ENCODE data around the gene LRIF1. TPM values are rescaled to one million over a fixed set of nuclear protein-coding genes. Genes with fewer than 3 reads are reported as not detected.

The LRIF1 gene
- total and polyA plus RNA-seq, 2 experiments from 2014 or later = 9.5 to 12.8 TPM

DNA sequence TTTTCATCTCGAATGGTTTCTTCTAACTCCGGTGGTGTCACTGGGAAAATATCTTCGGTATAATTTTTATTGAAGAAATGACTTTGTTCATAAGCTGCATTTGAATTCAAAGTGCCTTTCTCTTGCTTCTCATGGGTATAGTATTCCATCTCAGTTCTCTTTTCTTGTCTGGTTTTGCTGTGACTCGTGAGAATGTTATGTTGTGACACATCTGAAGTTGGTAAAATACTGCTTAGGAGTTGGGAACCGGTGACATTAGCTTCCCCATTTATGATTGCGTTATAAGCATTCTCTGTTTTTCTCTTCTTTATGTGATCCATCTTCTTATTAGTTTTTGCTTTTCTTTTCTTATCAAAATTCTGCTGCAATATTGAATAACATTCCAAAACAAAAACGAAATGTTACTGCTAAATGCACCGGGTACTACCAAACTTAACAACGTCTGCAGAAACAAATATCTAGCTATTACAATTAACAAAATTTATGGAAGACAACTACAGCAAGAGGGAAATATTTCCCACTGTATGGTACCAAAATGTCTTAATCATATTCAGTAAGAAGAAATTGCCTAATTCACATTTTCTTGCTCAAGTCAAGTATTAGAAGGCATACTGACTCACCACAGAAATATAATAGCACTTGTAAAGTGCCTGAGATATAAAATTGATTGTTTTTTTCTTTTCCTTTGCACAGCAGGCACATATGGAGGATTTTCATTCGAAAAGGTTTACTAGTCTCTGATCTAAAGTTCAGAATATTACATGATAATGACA, 15.5 kb downstream of the LRIF1 start:
- Histone ChIP-seq H4K20me1 (ENCODE audit: insufficient read depth, poor library complexity, severe bottlenecking) (no peaks in the 10 kb centered on the region), H3K79me2 (no peaks in the 10 kb centered on the region), H3K36me3 (replicated peaks; ENCODE audit: insufficient read depth, low read depth) (no peaks in the 10 kb centered on the region), H3K27me3 (no peaks in the 10 kb centered on the region), H3K9me2 (replicated peaks; ENCODE audit: insufficient read depth) (no peaks in the 10 kb centered on the region), H3K4me1 (ENCODE audit: insufficient read depth) (no peaks in the 10 kb centered on the region), H3K27ac (no peak overlapping the region), H3K4me2 (no peak overlapping the region), H3K9me3 (ENCODE audit: low read depth) (no peaks in the 10 kb centered on the region), H3K4me3 (no peak overlapping the region), H2AFZ (no peak overlapping the region)
- no peak for DNase-seq (ENCODE audit: low spot score)
- 90% methylated on average over 10 of the region's 10 CpGs for WGBS (ENCODE audit: low lambda C conversion rate, missing lambda C conversion rate)
- TF ChIP-seq CTCF (IDR thresholded peaks at IDR 0.05; ENCODE audit: poor library complexity) (no peak), EZH2 (IDR thresholded peaks at IDR 0.05; ENCODE audit: borderline replicate concordance) (no peak), EZH2phosphoT487 (IDR thresholded peaks at IDR 0.05; ENCODE audit: low read depth, severe bottlenecking, unreplicated experiment) (no peak)

DNA sequence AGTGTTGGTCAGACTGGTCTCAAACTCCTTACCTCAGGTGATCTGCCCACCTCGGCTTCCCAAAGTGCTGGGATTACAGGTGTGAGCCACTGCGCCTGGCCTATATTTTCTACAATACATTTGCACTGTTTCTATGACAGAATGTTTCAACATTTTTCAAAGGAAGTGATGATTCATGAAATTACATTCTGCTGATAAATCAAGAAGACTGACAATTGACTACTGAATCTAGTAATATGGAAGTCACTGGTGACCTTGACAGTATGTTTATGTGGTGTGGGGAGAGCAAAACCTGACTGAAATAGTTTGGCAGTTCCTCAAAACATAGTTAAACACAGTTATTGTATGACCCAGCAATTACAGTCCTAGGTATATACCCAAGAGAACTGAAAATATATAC, 18.1 kb downstream of the LRIF1 start:
- no peak overlapping the region for H3K4me2 ChIP-seq
- H4K20me1 ChIP-seq (ENCODE audit: insufficient read depth, poor library complexity, severe bottlenecking) = no peaks in the 10 kb centered on the region
- no peaks in the 10 kb centered on the region for H3K27me3 ChIP-seq
- no peak for DNase-seq (ENCODE audit: low spot score)
- H3K27ac ChIP-seq = no peak overlapping the region
- 96% methylated on average over 2 of the region's 2 CpGs for WGBS (ENCODE audit: low lambda C conversion rate, missing lambda C conversion rate)
- no peak overlapping the region for H3K4me3 ChIP-seq
- peaks cover 5% of the 10 kb centered on the region for H3K9me2 ChIP-seq (replicated peaks; ENCODE audit: insufficient read depth)
- no peaks in the 10 kb centered on the region for H3K79me2 ChIP-seq
- no peak overlapping the region for H2AFZ ChIP-seq
- H3K9me3 ChIP-seq (ENCODE audit: low read depth) = no peaks in the 10 kb centered on the region
- TF ChIP-seq EZH2 (IDR thresholded peaks at IDR 0.05; ENCODE audit: borderline replicate concordance) = no peak
- no peak for TF ChIP-seq EZH2phosphoT487 (IDR thresholded peaks at IDR 0.05; ENCODE audit: low read depth, severe bottlenecking, unreplicated experiment)
- TF ChIP-seq CTCF (IDR thresholded peaks at IDR 0.05; ENCODE audit: poor library complexity) = no peak
- H3K36me3 ChIP-seq (replicated peaks; ENCODE audit: insufficient read depth, low read depth) = no peaks in the 10 kb centered on the region
- H3K4me1 ChIP-seq (ENCODE audit: insufficient read depth) = no peaks in the 10 kb centered on the region

DNA sequence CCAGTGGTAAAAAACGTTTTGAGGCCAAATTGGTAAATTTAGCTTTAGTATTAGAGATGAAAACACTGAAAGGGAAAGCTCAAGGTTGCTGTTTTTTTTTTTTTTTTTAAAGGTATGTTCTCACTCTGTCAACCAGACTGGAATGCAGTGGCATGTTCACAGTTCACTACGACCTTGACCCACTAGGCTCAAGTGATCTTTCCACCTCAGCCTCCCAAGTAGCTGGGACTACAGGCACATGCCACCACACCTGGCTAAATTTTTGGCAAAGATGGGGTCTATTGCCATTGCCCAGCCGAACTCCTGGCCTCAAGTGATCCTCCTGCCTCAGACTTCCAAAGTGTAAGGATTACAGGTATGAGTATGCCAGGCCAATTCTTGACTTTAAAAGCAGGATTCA, 18.9 kb downstream of the LRIF1 start:
- TF ChIP-seq EZH2 (IDR thresholded peaks at IDR 0.05; ENCODE audit: borderline replicate concordance) (no peak), EZH2phosphoT487 (IDR thresholded peaks at IDR 0.05; ENCODE audit: low read depth, severe bottlenecking, unreplicated experiment) (no peak), CTCF (IDR thresholded peaks at IDR 0.05; ENCODE audit: poor library complexity) (no peak)
- Histone ChIP-seq H2AFZ (no peak overlapping the region), H3K36me3 (replicated peaks; ENCODE audit: insufficient read depth, low read depth) (no peaks in the 10 kb centered on the region), H3K27me3 (no peaks in the 10 kb centered on the region), H4K20me1 (ENCODE audit: insufficient read depth, poor library complexity, severe bottlenecking) (no peaks in the 10 kb centered on the region), H3K4me1 (ENCODE audit: insufficient read depth) (no peaks in the 10 kb centered on the region), H3K4me2 (no peak overlapping the region), H3K9me2 (replicated peaks; ENCODE audit: insufficient read depth) (peaks cover 5% of the 10 kb centered on the region), H3K4me3 (no peak overlapping the region), H3K27ac (no peak overlapping the region), H3K79me2 (no peaks in the 10 kb centered on the region), H3K9me3 (ENCODE audit: low read depth) (no peaks in the 10 kb centered on the region)
- 75% methylated on average over 3 of the region's 3 CpGs for WGBS (ENCODE audit: low lambda C conversion rate, missing lambda C conversion rate)
- no peak for DNase-seq (ENCODE audit: low spot score)
